Neural cell (in vitro differentiated cells): Measurements from ENCODE around the gene ANKRD13B.

Experiments used
- CTCF ChIP-seq: fragments of 450-650 bp; IDR thresholded peaks from 2 replicates; pipeline ENCODE4 v1.5.1; 2014; ENCODE audit warnings: antibody characterized with exemption, mild to moderate bottlenecking, moderate library complexity; ENCODE audit not compliant: poor library complexity, severe bottlenecking
- EP300 ChIP-seq: fragments of 450-650 bp; conservative IDR thresholded peaks from 2 replicates; pipeline ENCODE4 v1.6.1; 2014; ENCODE audit warnings: antibody characterized with exemption, mild to moderate bottlenecking, moderate library complexity; ENCODE audit not compliant: poor library complexity, severe bottlenecking
- POLR2AphosphoS5 ChIP-seq: IDR thresholded peaks from 2 replicates; pipeline ENCODE4 v1.6.1; 2012
- RAD21 ChIP-seq: fragments of 450-650 bp; conservative IDR thresholded peaks from 2 replicates; pipeline ENCODE4 v1.6.1; 2014; ENCODE audit warnings: antibody characterized with exemption, mild to moderate bottlenecking, moderate library complexity
- SMC3 ChIP-seq: fragments of 450-650 bp; conservative IDR thresholded peaks from 2 replicates; pipeline ENCODE4 v1.6.1; 2014; ENCODE audit warnings: antibody characterized with exemption, mild to moderate bottlenecking, moderate library complexity; ENCODE audit not compliant: poor library complexity
- TAF1 ChIP-seq: IDR thresholded peaks from 2 replicates; pipeline ENCODE4 v1.6.1; 2012; ENCODE audit warnings: low read depth

GRCh38 chr17:29573558-29573869 is 19.4 kb upstream of the ANKRD13B start:
- TF ChIP-seq CTCF (no peak), TAF1 (no peak), EP300 (no peak), POLR2AphosphoS5 (no peak), SMC3 (no peak), RAD21 (no peak)
